CD4-positive, alpha-beta T cell treated with Interleukin-4 for 4 hours (primary cell): Measurements from ENCODE around the gene CARD11.
A peak's percentile ranks its signal among the peaks of the same experiment; 100 is the strongest.

Source experiments
- DNase-seq: peaks from one replicate; pipeline ENCODE4 v3.0.0-alpha.2; 2020

CARD11 gene

DNA sequence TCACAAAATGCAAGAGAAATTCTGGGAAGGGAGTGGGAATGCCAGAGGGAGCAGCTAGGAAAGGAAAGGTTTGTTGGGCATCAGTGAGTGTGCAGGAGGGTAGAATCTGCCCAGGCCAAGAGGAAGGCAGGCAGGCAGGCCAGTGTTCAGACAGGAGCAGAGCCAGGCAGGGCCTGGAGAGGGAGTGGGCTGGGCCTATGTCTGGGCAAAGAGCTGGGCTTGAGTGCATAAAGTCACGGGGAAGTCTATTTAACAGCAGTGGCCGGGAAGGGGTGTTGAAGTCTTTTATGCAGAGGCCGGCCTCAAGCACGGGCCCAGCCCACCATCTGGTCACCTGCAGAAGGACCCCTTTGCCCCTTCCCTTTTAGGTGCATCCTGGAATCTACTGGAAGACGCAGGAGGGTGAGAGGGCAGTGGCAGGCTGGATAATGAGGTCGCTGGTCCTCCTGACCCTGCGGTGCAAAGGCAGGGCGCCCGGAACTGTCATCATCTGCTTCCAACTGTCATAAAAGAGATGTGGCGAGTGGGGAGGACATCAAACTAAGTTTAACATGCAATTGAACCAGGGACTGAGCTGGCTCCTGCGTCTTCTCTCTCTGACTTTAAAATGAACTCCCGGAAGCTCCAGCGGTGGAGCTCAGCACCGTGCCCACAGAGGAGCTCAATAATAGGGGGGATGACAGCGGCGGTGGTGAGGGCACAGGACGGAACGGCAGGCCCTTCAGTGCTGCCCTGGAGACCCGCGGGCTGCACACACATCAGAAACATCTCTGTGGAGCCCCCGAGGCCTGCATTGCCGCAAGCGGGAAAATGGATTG is 29.5 kb downstream of the CARD11 start:
- no peak for DNase-seq

DNA sequence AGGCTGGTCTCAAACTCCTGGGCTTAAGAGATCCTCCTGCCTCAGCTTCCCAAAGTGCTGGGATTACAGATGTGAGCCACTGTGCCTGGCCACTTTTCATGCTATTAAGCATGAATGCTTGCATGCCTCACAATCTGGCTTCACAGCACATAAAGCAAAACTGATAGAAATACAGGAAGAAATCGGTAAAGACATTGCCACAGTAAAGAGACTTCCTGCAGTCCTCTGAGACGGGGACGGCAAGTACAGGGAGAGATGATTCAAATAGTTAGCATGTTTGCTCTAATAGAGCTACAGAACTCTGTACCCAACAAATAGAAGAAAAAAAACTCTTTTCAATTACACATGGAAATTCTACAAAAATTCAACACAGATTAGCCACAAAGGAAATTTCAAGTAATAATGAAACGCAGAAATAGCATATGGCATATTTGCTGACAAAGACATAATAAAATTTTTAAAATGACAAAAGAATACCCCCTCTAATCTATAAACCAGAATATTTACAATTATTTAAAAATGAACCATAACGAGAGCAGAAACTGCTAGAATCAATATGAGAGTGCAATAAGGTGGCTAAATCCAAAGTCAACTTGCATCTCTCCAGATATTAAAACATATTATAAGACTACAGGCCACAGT is 32.3 kb downstream of the CARD11 start:
- DNase-seq, result peak; percentile 6

DNA sequence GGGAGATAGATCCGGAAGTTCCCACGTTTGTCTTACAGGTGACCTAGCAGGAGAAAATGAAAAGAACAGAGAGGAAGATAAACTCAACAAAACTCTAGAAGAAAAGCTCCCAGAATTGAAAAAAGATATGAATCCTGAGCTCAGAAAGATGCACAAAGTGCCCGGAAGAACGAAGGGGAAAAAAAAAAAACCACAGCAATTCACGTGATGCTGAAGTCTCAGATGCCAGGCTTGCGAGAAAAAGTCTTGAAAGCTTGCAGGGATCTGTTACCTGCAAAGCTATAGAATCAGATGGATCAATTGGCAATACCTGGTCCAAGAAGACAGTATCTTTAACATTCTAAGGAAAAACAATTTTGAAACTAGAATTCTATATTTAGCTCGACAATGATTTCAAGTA is 33.5 kb downstream of the CARD11 start:
- DNase-seq, result no peak

DNA sequence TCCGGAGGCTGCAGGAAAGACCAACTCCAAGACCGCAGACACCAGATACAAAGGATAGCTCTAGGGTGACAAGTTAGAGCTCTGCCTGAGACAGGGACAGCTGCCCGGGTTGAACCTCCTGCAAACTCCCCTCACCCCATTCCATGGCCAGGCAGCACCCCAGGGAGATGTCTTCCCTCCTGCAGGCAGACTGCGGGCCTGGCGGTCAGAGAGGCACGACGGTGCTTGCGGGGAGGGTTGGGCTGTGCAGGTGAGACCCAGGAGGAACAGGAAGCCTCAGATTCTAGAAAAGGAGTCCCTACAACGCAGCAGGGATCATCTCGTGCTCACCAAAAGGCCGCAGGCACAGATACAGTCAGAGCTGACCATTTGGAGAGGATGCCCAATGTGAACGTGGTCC is 34.6 kb downstream of the CARD11 start:
- DNase-seq, result no peak

DNA sequence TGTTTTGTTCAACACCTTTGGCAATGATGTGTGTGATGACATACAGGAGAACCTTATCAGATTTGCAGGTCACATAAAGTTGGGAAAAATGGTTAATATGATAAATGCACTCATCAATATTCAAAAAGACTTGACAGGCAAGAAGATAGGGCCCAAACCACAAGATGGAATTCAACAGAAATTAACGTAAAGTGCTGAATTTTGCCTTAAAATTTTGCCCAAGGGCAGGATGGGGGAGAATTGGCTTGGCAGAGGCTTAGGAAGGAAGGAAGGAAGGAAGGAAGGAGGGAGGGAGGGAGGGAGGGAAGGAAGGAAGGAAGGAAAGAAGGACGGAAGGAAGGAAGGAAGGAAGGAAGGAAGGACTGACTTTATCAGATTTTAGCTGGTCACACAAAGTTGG is 35.3 kb downstream of the CARD11 start:
- no peak for DNase-seq

DNA sequence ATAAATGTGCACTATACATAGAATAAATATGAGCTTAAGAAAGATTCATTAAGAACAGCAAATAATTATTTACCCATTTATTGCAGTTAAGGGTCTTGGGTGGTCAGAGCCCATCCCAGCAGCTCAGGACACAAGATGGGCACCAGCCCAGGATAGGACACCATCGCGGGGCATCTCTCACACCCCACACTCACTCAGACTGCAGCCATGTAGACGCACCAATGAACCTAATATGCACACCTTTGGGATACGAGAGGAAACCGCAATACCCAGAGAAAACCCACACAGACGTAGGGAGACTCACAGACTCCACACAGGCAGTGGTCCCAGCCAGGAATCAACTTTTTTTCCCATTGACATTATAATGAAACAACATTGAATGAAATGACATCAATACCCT is 36.0 kb downstream of the CARD11 start:
- no peak for DNase-seq

DNA sequence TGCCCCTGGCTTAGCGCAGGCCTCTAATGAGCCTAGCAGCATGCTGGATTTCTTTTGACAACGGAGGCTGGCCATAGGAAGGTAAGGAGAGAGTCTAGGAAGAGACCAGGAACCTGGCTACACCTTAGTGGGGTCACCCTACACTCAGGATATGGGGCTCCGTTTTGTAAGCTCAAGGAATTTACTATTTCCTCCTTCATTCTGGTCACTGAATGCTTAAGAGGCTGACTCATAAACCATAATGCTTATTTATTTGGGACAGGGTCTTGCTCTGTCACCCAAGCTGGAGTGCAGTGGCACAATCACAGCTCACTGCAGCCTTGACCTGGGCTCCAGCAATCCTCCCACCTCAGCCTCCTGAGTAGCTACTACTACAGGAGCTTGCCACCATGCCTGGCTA is 38.4 kb downstream of the CARD11 start:
- no peak for DNase-seq

DNA sequence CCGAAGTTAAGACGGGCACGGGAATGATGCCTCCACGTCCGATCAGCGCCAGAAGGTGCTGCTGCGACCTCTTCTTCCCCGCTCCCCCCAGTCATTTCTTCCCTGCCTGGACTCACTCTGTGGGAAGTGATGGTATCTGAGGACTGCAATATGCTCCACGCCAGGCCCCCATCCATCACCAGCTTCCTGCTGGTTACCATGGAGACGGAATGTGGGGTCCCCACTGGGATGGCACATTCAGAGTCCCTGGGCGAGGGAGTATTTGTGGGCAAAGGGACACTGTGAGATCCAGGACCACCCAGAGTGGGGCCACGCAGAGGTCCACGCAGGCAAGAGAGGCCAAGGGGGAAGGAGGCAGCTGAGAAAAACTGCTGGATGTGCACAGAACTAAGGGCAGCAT is 39.7 kb downstream of the CARD11 start:
- DNase-seq, result no peak

DNA sequence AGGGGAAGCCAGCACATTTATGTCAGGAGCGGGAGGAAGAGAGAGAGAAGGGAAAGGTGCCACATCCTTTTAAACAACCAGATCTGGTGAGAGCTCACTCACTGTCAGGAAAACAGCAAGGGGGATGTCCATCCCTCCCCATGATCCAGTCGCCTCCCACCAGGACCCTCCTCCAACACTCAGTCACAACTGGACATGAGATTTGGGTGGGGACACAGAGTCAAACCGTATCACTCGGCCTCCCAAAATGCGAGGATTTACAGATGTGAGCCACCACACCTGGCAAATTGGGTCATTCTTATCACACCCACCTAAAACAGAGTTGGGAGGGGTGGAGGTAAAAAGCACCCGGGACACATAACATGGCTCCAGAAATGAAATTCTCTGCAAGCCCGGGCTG is 41.0 kb downstream of the CARD11 start:
- DNase-seq, result no peak

DNA sequence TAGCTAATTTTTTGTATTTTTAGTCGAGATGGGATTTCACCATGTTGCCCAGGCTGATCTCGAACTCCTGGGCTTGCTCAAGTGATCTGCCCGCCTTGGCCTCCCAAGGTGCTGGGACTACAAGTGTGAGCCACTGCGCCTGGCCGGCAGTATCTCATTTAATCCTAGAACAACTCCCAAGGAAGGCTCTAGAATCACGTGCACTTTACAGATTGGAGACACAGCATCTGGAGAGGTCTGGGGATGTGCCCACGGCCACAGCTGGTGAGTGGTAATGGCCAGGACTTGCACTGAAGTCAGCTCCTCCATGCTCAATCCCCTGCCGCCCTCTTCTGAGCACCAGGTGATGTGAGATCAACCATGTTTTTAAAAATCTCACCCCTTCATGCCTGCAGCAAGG is 43.1 kb downstream of the CARD11 start:
- no peak for DNase-seq

DNA sequence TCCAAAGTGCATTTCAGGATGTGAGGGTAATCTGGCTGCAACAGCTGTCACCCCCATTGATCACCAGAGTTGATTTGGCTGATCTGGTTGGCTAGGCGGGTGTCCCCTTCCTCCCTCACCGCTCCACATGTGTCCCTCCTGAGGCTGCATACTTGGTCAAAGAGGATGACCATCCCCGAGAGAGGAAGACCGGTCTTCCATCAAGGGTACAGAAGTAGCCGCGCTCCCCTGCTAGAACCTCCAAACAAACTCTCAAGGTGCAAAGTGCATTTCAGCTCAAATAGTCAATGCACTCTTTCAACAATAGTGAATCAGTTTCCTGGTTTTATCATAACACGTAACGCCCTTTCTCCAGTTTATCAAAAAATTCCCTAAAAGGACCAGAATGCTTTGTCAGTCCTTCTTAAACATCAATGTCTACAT is 44.6 kb downstream of the CARD11 start:
- no peak for DNase-seq

DNA sequence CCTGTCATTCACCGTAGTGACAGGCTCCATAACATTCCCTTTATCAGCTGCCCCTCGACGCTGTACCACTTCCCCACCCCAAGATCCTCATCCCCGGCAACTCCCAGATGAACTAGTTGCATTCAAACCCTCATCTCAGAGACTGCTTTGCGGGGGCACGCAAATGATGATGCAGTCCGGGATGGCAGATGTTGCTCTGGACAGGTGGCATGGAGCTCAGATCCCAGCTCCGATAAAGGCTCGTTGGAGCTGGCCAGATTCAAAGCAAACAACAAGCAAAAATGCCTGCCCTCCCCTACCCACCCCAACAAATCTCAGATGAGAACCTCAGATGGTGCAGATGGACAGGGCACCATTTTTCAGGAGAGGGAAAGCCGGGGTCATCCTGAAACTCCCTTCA is 46.7 kb downstream of the CARD11 start:
- DNase-seq, result no peak

DNA sequence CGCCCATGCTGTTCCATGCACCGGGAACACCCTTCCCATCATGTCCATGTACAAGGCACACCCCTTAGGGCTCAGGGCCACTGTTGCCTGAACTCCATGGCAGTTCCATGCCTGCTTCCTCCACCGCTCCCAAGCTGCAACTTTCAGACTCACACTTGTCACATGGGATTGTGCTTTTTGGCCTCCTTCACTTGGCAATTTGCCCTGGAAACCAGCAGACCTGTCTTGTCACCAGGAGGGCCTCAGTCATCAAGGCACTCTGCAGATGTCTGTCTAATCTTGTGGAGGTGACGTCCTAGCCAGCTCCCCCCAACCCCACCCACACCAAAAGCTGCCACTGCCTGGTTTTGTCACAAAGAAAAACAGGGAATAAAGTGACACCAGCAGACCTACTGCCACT is 47.5 kb downstream of the CARD11 start:
- DNase-seq, result no peak

DNA sequence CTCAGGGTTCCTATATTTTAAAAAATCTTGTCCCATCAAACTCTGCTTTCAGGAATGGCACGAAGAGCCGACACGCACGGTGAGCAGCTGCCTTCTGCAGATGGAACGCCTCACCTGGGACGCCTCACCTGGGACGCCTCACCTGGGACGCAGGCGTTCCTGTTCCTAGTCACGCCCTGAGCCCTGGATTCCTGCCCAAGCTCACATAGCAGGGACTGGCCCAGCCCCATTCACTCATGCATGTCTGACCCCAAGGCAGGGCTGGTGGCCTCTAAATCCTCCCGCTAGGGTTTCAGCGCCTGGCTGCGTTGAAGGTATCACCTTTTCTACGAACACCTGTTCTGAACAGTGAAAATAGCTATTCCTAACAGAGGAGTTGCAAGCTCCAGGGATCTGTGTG is 49.8 kb downstream of the CARD11 start:
- no peak for DNase-seq

DNA sequence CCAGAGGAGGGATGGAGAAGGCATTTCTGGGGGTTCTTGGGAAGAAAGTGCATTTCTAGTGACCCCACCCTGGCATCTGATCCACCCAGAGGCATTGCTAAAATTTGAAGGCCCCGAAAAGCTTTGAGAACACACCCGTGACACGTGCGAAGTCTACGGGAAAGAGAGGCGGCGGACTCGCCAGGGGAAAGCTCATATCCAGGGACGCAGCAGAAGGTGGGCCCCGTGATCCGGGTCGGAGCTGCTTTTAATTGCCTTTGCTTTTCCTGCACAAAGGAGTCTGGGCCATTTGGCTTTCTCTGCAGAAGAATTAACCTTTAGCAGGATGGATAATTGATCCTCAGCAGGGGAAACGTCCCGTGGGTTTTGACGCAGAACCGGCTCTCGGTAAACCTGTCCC is 50.3 kb downstream of the CARD11 start:
- DNase-seq, result no peak

DNA sequence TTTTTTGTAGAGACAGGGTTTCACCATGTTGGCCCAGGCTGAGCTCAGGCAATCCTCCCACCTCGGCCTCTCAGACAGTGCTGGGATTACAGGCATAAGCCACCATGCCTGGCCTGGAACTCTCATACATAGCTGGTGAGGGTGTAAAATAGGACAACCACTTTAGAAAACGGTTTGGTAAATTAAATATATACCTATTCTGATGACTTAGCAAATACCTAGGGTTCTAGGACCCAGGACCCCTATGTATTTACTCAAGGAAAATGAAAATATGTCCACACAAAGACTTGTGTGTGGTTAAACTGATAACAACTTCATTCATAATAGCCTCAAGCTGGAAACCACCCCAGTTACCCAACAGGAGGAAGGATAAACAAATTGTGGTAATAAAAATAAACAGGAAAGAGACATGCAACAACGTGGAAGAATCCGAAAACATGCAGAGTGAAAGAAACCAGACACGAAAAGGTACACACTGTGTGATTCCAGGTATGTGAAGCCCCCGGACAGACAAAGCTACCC is 52.7 kb downstream of the CARD11 start:
- no peak for DNase-seq

DNA sequence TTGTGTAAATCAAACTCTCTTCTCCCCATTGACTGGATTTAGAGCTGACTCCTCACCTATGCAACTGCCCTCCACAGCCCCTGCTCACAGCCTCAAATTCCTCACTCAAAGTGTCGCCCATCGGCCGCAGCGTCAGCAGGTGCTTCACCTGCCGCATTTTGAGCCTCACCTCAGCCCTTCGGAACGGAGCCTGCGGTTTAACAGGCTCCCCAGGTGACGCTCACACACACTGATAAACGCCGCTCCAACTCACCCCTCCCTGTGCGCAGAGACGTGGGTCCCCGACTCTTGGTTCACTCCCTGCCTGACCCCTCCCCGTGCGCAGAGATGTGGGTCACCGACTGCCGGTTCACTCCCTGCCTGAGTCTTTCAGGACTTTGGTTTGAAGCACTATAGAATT is 57.1 kb downstream of the CARD11 start:
- no peak for DNase-seq

DNA sequence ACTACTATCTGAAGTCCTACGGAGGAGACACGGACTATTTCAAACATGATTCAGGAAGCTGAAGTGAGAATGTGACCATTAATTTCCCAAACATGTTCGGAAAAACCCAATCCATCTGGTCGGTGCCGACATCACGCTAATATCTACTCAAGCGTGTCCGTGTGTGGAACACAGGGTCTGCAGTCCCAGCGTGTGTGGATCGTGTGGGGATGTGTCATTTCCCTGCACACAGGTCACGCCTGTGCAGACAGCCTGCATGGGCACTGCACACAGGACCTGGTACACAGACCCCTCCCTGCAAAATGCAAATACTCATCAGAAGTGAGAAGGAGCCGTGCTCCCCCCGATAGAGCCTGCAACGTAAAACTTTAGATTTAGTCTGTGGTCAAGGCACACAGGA is 57.8 kb downstream of the CARD11 start:
- DNase-seq, result no peak

DNA sequence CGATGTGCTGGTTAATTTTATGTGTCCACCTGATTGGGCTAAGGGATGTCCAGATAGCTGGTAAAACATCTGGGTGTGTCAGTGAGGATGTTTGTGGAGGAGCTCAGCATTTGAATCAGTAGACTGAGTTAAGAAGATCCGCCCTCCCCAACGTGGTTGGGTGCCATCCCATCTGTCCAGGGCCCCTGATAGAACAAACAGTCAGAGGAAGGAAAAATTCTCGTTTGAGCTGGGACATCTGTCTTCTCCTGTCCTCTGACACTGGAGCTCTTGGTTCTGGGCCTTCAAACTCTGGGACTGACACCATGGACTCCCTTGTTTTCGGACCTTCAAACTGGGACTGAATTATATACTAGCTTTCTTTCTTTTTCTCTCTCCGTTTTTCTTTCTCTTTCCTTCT is 59.6 kb downstream of the CARD11 start:
- DNase-seq, result no peak

DNA sequence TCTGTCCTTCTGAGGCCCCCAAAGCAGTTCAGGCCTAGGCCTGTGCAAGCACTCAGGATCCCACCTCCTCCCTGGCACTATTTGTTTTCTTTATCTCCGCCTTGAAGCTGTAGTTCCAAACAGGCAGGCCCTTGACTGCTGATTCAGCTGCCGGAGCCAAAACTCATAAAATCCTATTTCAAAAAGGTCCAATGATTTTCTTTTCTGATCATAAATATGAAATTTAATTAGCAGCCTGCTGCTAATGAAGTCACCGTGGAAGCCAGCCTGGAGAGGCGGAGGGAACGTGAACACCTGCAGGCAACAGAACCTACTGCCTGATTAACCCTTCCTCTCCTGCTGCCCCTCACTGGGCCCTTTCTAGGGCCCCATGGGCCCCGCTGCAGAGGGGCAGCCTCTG is 60.1 kb downstream of the CARD11 start:
- DNase-seq, result no peak

DNA sequence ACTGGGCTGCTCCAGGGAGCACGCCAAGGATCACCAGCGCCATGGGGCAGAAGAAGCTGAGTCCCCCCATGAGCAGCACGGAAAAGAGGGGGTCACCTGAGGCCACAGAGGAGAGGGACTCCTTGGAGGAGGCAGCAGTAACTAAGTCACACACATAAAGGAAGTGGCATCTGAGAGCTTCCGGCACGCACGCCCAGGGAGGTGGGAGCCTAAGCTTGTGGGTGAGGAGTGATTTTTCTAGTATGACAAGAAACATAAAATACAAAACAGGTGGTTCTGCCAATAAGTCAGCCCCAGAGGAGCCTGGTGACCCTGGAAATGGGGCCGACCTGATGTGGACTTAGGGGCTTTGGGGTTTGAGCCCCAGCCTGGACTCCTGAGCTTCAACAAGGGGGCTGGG is 60.8 kb downstream of the CARD11 start:
- peak; percentile 65 for DNase-seq

DNA sequence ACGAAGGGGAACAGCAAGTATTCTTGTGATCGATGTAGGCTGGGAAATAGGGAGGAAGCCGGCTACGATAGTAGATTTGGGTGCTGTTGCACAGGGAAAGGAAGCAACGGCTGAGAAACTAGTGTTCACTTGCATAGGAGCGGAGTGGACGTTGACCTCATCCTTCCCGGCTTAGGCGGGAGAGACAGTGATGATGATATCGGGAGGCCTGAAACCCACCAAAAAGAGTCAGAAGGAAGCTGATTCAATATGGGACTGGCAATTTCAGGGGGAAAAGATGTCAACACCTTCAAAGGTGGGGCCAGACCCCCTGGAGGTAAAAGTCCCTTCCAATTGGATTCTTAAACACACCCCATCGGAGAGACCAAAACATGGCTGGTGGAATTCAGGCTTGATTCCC is 61.3 kb downstream of the CARD11 start:
- no peak for DNase-seq

DNA sequence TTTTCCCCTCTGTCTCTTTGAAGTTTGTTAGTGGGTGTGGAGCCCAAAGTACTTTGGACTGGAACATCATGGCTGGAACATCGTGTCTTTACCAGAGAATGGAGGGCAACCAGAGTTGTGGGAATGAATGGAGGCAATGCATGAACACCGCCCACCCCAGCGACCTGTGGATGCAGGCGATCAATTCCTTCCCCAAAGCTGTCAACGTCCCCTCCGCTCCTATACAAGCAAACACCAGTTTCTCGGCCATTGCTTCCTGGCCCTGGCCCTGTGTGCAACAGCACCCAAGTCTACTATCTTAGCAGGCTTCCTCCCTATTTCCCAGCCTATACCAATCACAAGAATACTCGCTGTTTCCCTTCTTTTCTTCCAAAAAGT is 62.6 kb downstream of the CARD11 start:
- DNase-seq, result no peak

DNA sequence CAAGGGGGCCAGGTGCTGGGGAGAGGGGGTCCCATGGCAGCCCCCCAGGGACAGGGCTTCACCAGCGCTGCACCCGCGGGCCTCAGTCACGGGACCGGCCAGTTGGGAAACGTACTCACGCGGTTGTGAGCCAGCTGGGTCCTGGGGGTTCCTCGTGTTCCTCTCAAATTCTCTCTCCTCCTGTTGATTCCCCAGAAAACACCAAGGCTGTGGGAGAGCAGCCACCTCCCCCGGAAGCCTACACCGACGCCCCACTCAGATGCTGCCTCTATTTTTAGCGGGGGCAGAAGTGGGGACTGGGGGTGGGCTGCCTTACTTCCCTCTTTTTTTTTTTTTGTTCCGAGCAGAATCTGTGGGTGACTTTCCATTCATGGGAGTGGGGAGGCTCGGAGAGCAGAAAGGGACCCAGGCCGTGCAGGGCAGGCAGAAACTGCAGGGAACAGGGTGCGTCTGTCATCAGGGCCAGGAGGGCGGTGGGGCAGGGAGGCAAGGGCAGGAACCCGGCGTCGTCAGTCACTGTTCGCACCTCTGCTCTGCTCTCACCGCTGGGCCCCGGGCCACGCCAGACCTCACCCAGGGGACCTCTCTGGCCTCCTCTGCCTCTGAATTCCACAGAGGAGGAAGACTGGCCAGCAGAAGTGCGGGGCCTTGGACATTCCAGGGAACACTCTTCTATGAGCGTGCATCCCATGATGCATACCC is 63.1 kb downstream of the CARD11 start:
- DNase-seq, result no peak
